Fibroblast of the conjunctiva (primary cell): Measurements from ENCODE around the gene STAMBPL1.
A peak's percentile ranks its signal among the peaks of the same experiment; 100 is the strongest.
"Not testable (repeated sequence)": the region's sequence is repeated elsewhere in the genome, so short reads cannot be mapped to it uniquely, and the experiment has no call there.

Source experiments
- DNase-seq: peaks from one replicate; pipeline ENCODE4 v3.0.0-alpha.2; 2010; ENCODE audit warnings: low read depth

Gene STAMBPL1

DNA sequence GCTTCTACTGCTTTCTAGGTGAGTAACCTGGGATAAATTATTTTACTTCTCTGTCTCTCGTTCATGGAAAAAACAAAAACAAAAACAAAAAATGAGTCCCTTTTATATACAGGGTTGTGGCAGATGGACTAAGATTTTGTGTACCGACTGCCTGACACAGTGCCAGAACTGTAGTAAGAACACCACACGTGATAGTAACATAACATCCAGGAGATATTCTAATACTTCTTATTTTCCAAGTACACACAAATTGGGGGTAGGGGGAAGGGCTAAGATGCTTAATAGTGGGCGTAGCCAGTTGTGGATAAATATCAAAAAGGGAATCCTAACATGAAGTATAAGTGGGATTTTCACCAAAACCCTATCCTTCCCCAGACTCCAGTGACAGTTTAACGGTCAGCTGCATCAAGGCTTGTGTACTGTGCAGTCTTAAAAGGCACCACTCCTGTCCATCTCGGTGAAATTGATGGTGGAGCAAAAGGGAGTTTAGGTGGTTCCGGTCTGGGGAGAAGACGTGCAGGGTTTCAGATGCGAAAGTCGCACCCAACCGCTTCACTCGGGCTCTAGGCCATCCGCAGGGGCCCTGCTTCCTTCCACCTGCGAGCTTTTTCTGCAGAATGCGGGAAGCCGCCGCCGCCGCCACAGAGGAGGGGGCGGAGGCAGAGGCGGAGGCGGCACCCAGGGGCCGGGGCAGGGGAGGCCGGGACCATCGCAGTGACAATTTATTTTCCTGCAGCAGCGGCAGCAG is at the start of gene STAMBPL1:
STAMBPL1 (plus strand) TSS at position 712 of the 748 bp plus-strand sequence. CDS start 21,464 bp downstream, outside the sequence.
- DNase-seq, result no peak

DNA sequence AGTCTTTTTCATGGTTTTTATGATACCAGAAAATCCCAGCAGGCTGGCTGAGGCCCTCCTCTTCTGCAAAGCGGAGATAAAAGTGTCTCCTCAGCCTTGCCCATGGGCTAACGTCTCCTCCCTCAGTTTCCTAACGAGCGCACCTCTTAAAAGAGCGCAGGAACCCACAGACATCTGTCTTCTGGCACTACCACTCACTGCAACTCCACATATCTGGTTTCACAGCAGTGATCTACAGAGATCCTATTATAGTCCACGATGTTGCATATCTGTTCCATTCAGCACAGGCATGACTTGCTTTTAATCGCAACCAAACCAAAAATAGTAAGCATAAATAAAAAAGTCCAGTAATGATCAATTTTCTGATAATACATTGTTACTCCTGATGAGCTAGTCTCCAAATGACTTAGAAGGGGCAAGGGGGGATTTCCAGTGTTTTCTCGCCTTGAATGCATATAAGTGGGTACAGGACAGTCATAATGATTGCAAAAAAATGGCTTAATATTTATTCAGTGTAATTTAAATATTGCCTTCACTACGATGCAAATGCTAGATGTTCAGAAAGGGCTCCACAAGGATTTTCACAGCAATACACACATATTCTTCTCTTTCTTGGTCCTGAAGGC is 49.3 kb upstream of the STAMBPL1 start:
- DNase-seq, result no peak

DNA sequence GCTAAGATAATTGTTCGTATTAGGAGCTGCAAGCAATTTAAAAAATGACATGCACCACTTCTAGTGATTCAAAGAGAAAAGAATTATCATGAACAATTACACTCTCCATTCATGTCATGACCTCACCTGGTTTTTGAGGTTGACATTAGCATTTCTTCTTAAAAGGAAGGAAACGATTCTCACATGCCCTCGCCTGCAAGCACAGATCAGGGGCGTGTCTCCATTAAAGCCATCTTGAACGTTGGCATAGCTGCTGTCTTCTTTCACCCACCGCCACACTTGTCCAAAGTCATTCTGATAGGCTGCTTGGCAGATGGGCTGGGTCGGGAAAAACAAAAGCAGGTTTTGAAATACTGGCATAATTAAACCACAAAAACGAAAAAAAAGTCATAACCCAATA is 48.3 kb upstream of the STAMBPL1 start:
- no peak for DNase-seq

DNA sequence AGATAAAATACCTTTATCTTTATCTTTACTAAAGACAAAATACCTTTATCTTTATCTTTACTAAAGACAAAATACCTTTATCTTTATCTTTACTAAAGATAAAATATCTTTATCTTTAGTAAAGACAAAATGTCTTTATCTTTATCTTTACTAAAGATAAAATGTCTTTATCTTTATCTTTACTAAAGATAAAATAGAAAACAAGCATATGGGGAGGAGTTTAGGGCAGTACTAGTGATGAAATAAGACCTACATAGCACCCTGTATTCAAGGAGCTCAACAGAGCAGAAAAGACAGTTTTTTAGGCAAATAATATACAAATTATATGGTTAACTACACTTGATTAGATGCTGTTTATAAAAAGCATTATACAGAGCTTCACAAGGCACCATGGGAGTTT is 47.7 kb upstream of the STAMBPL1 start:
- DNase-seq, result no peak

DNA sequence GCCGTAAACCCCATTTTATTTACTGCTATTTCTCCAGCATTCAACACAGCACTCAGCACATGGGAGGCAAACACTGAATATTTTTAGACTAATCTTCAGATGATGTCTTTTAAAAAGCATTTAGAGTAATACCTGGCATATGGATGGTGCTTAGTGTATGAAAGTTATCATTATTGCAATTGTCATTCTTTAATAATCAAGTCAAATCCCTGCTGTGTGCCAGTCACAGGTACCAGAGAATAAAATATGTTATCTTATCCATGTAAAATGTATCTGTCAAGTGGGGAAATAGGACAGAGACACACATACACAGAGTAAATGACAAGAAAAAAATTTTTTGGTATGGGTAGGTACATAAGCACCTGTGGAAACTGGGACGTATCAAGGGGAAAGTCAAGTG is 46.9 kb upstream of the STAMBPL1 start:
- no peak for DNase-seq

DNA sequence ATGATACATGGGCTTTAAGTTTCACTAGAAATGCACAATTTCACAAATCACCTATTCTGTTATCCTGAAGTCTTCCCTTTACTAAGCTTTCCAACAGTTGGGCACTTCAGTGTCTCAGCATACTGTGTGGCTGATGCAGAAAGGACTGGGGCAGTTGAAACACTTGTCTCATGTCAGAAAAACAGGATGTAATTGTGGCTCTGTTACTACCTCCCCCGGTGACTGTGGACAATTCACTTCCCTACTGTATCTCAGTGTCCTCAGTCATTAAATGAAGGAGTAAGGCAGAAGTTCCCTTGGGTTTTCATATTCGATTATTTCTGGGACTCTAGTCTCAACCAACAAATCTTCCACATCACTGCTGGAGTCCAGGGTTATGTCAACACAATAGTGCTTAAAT is 46.3 kb upstream of the STAMBPL1 start:
- no peak for DNase-seq

DNA sequence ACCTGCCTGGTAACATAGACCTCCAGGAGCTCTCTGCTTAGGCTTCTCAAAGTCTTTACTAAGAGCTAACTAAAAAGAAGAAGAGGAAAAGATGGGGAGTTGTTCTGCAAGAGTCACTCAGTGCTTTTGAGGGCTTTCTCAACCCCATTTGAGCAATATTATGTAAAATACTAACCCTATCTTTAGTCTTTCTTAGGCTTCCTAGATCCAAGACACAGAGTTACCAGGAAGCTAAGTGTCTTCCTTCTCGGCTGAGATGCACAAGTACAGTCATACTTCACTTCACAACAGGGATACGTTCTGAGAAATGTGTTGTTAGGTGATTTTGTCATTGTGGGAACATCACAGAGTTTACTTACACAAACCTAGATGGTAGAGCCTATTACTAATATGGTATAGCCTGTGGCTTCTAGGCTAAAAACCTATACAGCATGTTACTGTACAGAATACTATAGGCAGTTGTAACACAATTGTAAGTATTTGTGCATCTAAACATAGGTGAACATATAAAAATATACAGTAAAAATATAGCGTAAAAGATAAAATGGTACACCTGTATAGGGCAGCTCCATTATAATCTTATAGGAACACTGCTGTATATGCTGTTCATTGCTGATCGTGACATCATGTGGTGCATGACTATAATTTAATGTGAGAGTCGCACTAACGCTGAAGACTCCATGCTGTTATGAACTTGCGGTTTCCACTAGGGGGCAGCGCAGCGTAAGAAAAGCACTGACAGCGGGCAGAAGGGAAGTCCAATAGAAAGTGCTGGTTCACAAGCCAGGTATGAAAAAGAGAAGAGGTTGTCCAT is 44.7 kb upstream of the STAMBPL1 start:
- DNase-seq, result peak; percentile 83

DNA sequence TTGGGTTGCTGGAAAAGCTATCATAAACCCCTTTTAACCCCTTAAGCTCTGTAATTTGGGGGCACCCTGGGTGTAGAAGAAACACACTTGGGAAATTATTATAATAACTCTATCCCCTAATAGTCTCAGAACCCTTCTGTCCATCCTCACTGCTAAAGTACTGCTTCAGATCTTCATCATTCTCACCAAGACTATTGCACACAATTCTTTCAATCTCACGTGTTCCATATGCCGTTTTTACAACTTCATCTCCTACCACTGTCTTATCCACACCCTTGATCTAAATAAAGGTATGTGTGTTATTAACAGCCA is 44.2 kb upstream of the STAMBPL1 start:
- no peak for DNase-seq

DNA sequence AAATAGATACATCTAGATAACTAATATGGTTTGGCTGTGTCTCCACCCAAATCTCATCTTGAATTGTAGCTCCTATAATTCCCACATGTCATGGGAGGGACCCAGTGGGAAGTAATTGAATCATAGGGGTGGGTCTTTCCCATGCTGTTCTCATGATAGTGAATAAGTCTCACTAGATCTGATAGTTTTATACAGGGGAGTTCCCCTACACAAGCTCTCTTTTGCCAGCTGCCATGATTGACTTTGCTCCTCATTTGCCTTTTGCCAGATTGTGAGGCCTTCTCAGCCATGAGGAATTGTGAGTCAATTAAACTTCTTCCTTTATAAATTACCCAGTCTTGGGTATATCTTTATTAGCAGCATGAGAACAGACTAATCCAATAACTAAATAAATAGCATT is 42.4 kb upstream of the STAMBPL1 start:
- not testable (repeated sequence) for DNase-seq

DNA sequence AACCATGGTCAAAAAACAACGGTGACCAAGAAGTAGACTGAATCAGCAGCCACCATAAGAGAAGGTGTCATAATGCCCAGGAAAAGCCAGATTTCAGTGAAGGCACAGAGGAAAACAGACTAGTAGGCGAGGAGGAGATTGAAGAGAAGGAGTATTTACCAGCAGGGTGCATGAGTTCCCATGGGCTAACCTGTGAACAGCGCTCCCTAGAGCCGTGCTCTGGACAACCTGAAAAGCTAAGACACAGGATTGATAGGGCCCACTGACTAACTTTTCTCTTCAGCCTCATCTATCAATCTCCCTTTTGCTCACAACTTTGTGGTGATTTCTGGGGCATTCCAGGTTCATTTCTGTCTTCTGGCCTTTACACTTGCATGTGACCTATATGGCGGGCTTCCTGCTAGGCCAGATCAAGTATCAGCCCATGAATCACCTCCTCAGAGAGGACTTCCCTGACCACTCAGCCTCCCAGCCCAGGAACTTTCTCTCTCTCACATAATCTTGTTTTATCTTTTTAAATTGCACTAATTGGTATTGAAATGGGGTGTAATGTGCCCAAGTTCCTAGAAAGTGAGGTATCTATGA is 41.2 kb upstream of the STAMBPL1 start:
- DNase-seq, result no peak

DNA sequence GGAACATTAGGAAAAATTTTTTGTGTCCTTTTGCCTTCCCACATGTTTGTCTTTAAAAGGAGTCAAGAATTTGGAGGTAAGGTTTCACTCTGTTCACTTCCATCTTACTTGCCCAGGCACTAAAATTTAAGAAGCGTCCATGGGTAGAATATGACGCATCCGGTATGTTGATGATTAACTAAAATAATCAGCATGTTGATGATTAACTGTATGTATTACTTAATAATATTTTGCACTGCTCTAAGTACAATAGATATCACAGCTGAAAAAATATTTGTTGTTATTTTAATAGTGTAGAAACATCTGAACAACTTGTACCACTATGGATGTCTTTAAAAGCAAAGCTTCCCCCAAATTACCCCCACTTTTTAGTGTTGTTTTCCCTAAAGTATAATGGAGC is 39.9 kb upstream of the STAMBPL1 start:
- no peak for DNase-seq

DNA sequence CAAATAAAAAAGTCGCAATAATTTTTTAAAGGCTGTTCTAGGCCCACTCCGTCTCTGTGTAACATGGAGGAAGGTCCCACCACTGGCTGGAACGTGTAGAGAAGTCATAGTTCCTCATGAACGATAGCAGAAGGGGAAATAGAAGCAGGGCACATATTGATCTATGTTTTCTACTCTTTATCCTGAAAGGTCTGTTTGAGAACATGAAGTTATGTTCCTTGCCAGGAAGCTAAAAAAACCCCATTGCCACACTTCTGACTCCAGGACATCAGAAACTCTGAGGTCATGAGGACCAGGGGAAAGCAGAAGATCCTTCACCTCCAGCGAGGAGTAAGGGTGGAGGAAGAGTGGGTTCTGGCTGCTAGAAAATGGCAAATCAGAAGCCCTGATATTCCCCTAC is 39.2 kb upstream of the STAMBPL1 start:
- DNase-seq, result no peak

DNA sequence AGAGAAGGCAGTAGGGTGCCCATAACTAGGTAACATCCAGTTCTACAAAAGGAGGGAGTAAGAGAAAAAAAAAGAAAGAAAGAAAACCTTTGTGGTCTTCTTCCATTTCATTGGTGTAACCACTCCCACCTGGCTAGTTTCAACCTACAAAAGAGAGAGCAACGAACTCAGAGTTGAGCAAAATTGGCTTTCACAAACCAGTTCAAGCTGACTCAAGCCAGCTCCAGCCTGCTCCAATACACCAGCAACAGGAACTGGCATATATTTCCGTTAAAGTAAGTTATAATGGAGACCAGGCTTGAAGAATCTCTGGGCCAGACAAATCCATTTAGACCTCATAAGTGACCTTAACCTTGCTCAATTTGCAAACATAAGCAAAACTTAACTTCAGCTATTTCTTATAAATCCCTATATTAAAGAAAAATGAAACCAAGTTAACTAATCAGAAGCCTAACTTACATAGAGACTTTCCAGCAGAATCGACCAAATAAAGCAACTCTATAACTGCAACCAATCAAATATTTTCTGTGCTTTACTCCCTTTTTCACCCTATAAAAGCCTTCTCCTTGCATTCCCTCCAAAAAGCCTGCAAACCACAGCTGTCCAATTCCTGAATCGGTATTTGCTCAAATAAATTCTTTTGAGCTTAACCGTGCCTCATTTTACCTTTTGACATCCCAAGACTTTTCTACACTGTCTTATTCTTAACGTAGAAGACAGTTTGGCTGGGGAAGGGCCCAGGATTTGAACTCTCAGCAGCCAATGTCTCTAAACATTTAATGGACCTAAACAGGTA is 38.5 kb upstream of the STAMBPL1 start:
- DNase-seq, result no peak

DNA sequence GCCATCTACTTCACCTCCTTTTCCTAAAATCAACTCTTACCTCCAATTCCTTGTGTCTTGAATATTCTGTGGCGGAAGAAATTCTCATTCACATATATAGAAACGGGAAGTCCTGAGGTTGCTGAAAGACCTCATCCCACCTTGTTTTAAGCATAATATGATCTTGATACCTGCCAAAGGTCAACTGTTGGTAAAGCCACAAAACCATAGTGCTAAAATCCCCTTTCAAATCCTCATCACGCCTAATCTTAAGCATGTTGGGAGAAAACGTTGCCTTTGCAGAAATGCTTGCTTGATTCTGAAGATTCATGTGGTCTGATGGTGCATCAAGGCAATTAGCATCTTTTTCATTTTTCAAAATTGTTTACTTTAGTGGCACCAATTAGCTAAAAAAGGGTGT is 36.9 kb upstream of the STAMBPL1 start:
- DNase-seq, result no peak

DNA sequence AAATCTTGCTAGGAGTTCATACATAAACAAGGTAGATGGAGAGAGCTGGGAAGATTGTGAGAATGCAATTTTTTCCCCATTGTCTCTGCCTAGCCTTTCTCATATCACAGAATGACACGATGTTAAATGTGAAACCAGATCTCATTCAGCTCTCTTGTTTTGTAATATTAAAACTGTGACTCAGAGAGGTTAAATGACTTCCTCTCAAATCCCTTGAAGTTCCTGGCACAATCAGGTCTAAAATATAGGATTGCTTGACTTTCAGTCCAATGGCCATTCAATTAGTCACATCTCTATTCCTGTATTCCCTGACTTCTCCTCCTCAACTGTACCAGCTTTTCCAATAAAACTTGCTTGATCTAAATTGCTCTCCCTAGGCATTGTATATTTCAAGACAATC is 31.5 kb upstream of the STAMBPL1 start:
- peak; percentile 17 for DNase-seq

DNA sequence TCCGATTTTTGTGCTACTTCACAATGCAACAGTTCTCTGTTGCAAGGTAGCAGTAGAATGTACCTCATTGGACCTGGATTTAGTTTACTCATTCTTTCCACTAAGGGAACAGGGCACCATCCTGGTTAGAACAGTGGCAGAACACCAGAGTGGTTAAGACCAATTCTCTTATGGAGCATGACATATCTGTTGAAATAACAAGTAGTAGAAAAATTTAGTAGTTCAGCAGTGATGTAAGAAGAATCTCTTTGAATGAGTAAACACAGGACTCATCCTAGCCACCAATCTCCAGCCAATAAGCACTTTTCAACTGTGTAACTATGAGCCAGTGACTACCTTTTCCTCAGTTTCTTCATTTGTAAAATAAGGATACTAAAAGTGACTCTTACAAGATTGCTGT is 30.8 kb upstream of the STAMBPL1 start:
- DNase-seq, result no peak

DNA sequence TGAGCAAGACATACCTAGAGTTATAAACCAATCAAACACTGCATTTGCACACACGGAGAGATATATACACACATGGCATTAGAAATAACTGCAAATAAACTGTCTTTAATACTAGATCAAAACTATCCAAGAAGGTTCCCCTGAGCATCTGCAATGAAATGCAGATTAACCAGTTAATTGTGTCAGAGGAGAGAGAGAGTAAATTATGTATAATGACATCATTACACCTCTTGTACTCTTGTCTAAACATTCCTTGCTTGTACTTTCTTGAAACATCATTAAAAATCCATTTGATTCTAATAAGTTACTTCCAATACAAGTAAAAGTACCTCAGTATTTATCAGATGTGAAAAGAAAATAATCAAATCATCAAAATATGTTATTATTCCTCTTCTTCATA is 29.3 kb upstream of the STAMBPL1 start:
- DNase-seq, result no peak

DNA sequence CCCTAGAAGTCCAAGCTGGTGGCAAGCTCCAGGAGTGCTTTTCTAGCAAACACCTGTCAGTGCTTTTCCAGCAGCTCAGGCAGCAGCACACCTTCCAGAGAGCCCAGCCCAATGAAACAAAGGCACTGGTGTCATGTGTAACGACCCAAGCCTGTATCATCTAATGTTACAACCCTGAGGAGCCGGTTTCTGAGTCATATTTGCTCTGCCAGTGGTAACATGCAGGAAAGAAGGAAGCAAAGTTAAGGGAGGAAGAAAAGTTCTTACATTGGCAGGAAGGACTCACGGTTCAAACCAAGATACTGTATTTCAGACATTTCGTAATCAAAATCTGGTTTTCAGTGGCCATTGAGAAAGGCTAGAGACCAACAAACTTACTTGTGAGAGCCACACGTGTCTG is 28.3 kb upstream of the STAMBPL1 start, which contains the start of gene ANKRD22:
ANKRD22 (minus strand) TSS at position 139 of the 400 bp plus-strand sequence. CDS start 237 bp downstream, outside the sequence.
- DNase-seq, result peak; percentile 20

DNA sequence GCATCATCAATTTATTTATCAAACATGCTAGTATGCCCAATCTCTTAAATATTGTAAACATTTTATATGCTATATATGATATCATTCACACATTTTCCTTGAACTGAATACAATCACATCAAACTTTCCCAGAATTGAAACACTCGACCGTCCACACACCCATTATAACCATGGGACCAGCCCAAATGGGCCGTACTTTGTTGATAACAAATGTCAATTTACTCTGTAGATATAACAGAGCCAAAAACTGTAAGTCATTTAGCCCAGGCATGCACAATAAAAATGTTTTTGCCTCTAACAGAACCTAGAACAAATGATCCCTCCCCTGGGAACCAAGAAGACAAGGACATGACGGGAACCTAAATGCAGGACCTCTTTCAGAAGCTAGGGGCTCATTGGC is 27.7 kb upstream of the STAMBPL1 start:
- no peak for DNase-seq

DNA sequence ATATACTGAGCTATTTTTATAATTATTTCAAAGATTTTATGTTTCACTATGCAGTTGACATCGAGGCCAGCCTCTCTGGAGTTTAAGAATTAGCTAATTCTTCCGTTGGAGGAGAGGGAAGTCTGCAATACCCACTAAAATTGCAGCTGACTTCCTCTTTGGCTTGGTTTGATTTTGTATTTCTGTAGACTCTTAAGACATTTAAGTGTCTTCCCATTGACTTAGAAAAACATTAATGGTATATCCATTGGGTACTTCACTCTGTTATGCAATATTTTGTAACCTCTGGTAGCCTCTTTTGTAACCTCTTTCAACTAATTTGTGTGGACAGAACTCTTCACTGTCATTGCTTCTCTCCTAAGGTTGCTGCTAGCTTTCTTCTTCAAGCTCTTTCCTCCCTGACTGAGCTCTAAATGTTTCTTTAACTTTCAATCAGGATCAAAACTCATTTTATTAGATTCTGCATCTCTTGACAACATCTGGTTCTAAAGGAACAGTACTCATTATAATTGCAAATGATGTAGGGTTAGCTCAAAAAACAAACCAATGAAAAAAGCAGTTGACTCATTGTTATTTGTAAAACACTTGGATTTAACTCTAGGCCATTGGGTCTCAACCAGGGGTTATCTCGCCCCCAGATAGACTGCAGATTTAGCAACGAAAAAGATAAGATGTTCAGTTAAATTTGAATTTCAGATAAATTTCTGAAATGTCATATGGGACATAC is 26.7 kb upstream of the STAMBPL1 start:
- no peak for DNase-seq

DNA sequence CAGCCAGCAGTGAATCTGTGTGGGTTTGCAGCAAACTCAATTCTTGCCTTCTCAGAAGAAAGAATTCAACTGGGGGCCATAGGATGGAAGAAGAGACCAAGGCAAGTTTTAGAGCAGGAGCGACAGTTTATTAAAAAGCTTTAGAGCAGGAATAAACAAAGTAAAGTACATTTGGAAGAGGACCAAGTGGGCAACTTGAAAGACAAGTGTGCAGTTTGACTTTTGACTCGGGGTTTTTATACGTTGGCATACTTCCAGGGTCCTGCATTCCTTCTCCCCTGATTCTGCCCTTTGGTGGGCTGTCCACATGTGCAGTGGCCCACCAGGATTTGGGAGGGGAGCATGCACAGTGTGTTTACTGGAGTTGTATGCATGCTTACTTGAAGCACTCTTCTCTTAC is 25.4 kb upstream of the STAMBPL1 start:
- DNase-seq, result no peak
